ENCODE data around the gene PHLDB1. TPM values are rescaled to one million over a fixed set of nuclear protein-coding genes. Genes with fewer than 3 reads are reported as not detected.

PHLDB1 gene
- total RNA-seq, 2 donors from 2014 or later, result 45.9 to 54.9 TPM

DNA sequence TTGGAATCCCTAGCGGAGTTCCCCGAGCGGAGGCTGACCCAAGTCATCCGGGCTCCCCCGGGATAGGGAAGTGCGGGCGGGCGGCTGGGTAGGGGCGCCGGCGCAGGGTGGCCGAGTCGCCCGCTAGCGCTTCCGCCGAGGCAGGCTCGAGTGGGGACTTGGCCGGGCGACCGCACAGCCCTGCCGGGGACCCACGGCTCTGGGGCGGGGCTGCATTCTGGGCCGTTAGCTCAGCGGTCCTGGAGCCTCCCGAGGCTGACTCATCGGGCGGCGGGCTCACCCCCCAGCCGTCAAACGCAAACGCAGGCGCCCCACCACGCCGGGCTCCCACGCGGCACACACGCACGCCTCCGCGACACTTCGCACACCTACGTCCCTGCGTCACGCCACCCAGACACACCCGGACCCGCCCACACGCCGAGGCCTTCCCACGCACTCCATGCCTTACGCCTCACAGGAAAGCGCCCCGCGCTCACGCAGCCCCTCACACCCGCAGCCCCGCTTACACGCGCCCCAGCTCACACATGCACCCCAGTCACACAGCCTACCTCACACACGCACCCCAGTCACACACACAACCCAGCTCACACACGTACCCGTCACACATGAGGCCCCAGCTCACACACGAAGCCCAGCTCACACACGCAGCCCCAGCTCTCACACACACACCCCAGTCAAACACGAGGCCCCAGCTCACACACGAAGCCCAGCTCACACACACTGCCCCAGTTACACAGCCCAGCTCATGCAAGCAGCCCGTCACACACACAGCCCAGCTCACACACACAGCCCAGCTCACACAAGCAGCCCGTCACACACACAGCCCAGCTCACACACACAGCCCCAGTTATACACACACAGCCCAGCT is 1.2 kb downstream of the PHLDB1 start:
- H3K27ac Mint-ChIP-seq, result no peak overlapping the region
- H3K27ac ChIP-seq (ENCODE audit: low read depth, low read length), result no peak overlapping the region
- H3K9me3 Mint-ChIP-seq, result no peaks in the 10 kb centered on the region
- WGBS, 2 experiments (ENCODE audit: insufficient coverage in 1 of 2, insufficient read length in 1 of 2), result 8 to 13% methylated on average over 40 to 69 of the region's 69 CpGs
- H3K36me3 Mint-ChIP-seq (ENCODE audit: low read depth), result peaks cover 3% of the 10 kb centered on the region
- peaks cover 84% of the 10 kb centered on the region for H3K27me3 ChIP-seq (ENCODE audit: control insufficient read depth, insufficient read depth, low read length, poor library complexity, severe bottlenecking)
- H3K4me1 ChIP-seq (ENCODE audit: control insufficient read depth, insufficient read depth, low read length), result peaks cover 14% of the 10 kb centered on the region
- H3K9ac ChIP-seq (ENCODE audit: extremely low read depth, low read length, poor library complexity, severe bottlenecking), result no peak overlapping the region
- no peaks in the 10 kb centered on the region for H3K36me3 ChIP-seq (ENCODE audit: control insufficient read depth, insufficient read depth, low read length)
- H3K4me1 Mint-ChIP-seq, result peaks cover 31% of the 10 kb centered on the region
- peaks cover 89% of the 10 kb centered on the region for H3K27me3 Mint-ChIP-seq (ENCODE audit: insufficient read depth)
- H3K4me3 ChIP-seq (ENCODE audit: low read length), result peak overlapping the region; percentile 72
- TF ChIP-seq, protein P1, sequence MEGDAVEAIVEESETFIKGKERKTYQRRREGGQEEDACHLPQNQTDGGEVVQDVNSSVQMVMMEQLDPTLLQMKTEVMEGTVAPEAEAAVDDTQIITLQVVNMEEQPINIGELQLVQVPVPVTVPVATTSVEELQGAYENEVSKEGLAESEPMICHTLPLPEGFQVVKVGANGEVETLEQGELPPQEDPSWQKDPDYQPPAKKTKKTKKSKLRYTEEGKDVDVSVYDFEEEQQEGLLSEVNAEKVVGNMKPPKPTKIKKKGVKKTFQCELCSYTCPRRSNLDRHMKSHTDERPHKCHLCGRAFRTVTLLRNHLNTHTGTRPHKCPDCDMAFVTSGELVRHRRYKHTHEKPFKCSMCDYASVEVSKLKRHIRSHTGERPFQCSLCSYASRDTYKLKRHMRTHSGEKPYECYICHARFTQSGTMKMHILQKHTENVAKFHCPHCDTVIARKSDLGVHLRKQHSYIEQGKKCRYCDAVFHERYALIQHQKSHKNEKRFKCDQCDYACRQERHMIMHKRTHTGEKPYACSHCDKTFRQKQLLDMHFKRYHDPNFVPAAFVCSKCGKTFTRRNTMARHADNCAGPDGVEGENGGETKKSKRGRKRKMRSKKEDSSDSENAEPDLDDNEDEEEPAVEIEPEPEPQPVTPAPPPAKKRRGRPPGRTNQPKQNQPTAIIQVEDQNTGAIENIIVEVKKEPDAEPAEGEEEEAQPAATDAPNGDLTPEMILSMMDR (conservative IDR thresholded peaks at IDR 0.05), result no peak
- peak overlapping the region; percentile 42 for H3K4me3 Mint-ChIP-seq
- no peaks in the 10 kb centered on the region for H3K9me3 ChIP-seq (ENCODE audit: control insufficient read depth, low read length)
- peak; percentile 67 for DNase-seq

DNA sequence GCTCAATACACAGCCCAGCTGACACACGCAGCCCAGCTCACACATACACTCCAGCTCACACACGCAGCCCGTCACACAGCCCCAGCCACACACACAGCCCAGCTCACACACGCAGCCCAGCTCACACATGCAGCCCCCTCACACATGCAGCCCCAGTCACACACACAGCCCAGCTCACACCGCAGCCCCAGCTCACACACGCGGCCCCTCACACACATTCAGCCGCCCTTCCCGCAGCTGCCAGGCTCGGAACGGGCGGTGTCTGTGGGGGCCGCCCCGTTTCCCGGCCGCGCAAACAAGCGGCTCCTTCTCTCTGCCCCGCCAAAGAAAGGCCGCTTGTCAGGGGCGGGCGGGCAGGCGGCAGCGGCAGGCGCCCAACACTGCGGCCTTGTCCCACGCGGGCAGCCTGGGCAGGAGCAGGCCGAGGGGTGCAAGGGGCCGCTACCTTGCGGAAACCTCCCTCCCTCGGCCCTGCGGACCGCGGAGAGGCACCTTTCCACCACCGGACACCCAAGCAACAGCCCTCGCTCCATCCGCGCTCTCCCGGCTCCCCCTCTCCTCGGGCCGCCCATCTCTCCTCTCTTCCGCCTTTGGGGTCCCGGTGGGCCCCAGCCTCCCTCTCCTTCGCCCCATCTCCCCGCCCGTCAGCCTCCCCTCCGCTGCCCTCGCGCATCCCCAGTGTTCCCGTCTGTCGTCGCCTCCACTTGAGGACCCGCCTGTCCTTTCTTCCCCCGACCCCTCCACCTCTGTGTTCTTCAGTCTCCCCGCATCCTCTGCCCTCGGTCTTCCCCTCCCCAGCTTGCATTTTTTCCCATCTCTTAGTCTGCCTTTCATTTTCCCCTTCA is 2.2 kb downstream of the PHLDB1 start:
- H3K36me3 ChIP-seq (ENCODE audit: control insufficient read depth, insufficient read depth, low read length), result no peaks in the 10 kb centered on the region
- peaks cover 90% of the 10 kb centered on the region for H3K27me3 Mint-ChIP-seq (ENCODE audit: insufficient read depth)
- H3K4me3 ChIP-seq (ENCODE audit: low read length), result no peak overlapping the region
- peaks cover 18% of the 10 kb centered on the region for H3K4me1 ChIP-seq (ENCODE audit: control insufficient read depth, insufficient read depth, low read length)
- H3K27ac ChIP-seq (ENCODE audit: low read depth, low read length), result no peak overlapping the region
- peak; percentile 73 for DNase-seq
- H3K4me3 Mint-ChIP-seq, result peak overlapping the region; percentile 42
- no peaks in the 10 kb centered on the region for H3K9me3 Mint-ChIP-seq
- WGBS, 2 experiments (ENCODE audit: insufficient coverage in 1 of 2, insufficient read length in 1 of 2), result 7 to 19% methylated on average over 26 to 57 of the region's 57 CpGs
- peaks cover 40% of the 10 kb centered on the region for H3K4me1 Mint-ChIP-seq
- peaks cover 94% of the 10 kb centered on the region for H3K27me3 ChIP-seq (ENCODE audit: control insufficient read depth, insufficient read depth, low read length, poor library complexity, severe bottlenecking)
- no peak overlapping the region for H3K27ac Mint-ChIP-seq
- H3K9ac ChIP-seq (ENCODE audit: extremely low read depth, low read length, poor library complexity, severe bottlenecking), result no peak overlapping the region
- H3K36me3 Mint-ChIP-seq (ENCODE audit: low read depth), result no peaks in the 10 kb centered on the region
- TF ChIP-seq, protein P1 (conservative IDR thresholded peaks at IDR 0.05), result no peak
- H3K9me3 ChIP-seq (ENCODE audit: control insufficient read depth, low read length), result no peaks in the 10 kb centered on the region

DNA sequence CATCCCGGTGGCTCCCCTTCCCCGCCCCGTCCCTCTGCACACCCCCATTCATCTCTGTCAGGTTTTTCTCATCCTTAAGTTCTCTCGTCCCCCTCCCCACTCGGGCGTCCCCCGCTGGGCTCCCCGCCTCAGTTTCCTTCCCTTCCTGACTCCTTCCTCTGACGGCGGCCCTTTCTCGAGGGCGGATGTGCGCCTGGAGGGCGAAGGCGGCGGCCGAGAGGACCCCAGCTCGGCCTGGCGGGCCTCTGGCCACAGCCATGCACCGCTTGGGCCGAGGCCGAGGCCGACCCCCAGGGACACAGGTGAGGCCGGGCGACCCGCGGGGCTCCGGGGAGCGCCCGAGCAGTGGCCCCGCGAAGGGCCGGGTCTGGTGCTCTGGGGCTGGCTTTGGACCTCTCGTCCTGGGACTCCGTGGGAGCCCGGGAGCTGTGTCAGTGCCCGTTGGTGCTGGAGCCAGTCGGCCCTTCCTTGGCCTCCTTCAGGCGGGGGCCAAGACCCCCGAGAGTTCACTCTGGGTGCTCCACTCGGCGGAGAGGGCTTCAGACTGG is 2.9 kb downstream of the PHLDB1 start:
- no peak overlapping the region for H3K27ac ChIP-seq (ENCODE audit: low read depth, low read length)
- peaks cover 15% of the 10 kb centered on the region for H3K4me1 ChIP-seq (ENCODE audit: control insufficient read depth, insufficient read depth, low read length)
- H3K36me3 ChIP-seq (ENCODE audit: control insufficient read depth, insufficient read depth, low read length), result no peaks in the 10 kb centered on the region
- H3K4me3 ChIP-seq (ENCODE audit: low read length), result no peak overlapping the region
- Mint-ChIP-seq H3K9me3 (no peaks in the 10 kb centered on the region), H3K36me3 (ENCODE audit: low read depth) (no peaks in the 10 kb centered on the region), H3K27me3 (ENCODE audit: insufficient read depth) (peaks cover 87% of the 10 kb centered on the region), H3K4me1 (peaks cover 43% of the 10 kb centered on the region), H3K4me3 (peak overlapping the region; percentile 42), H3K27ac (no peak overlapping the region)
- H3K27me3 ChIP-seq (ENCODE audit: control insufficient read depth, insufficient read depth, low read length, poor library complexity, severe bottlenecking), result peaks cover 90% of the 10 kb centered on the region
- WGBS, 2 experiments (ENCODE audit: insufficient coverage in 1 of 2, insufficient read length in 1 of 2), result 4 to 7% methylated on average over 15 to 42 of the region's 42 CpGs
- H3K9me3 ChIP-seq (ENCODE audit: control insufficient read depth, low read length), result no peaks in the 10 kb centered on the region
- H3K9ac ChIP-seq (ENCODE audit: extremely low read depth, low read length, poor library complexity, severe bottlenecking), result no peak overlapping the region
- DNase-seq, result peak; percentile 81
- TF ChIP-seq, protein P1 (conservative IDR thresholded peaks at IDR 0.05), result no peak
